ENCODE results near the gene CCR7. TPM values are rescaled to one million over a fixed set of nuclear protein-coding genes. Genes with fewer than 3 reads are reported as not detected.

Gene CCR7
- total and polyA plus RNA-seq, 7 donors: 0.08 to 0.24 (median 0.20) TPM; not detected in 1

GRCh38 chr17:40567377-40567776, 2.1 kb upstream of the CCR7 start:
- Histone ChIP-seq H3K4me3 (no peak overlapping the region), H3K4me1 (no peaks in the 10 kb centered on the region), H3K36me3 (ENCODE audit: insufficient read depth in 1 of 2, low read depth in 1 of 2) (no peaks in the 10 kb centered on the region), H3K27me3 (ENCODE audit: insufficient read depth in 3 of 3, low read length in 2 of 3) (peaks cover 0 to 12% (median 0%) of the 10 kb centered on the region in 3 donors), H3K9me3 (no peaks in the 10 kb centered on the region), H3K27ac (no peak overlapping the region)
- DNase-seq: no peak
- 89 to 96% (median 91%) methylated on average over 2 of the region's 2 CpGs for WGBS, 3 donors
- no peak for TF ChIP-seq CTCF (IDR thresholded peaks at IDR 0.05)
- intact Hi-C loops (cut with DNase I): no loop called here
- no peak for ATAC-seq

GRCh38 chr17:40565769-40566409, 617 bp upstream of the CCR7 start:
- no peak overlapping the region for H3K4me3 ChIP-seq
- no peak for TF ChIP-seq CTCF (IDR thresholded peaks at IDR 0.05)
- H3K36me3 ChIP-seq (ENCODE audit: insufficient read depth in 1 of 2, low read depth in 1 of 2): no peaks in the 10 kb centered on the region
- H3K27me3 ChIP-seq (ENCODE audit: insufficient read depth in 3 of 3, low read length in 2 of 3): peaks cover 0 to 15% (median 0%) of the 10 kb centered on the region in 3 donors
- no peaks in the 10 kb centered on the region for H3K4me1 ChIP-seq
- intact Hi-C loops (cut with DNase I): no loop called here
- no peak for DNase-seq
- ATAC-seq: no peak
- no peaks in the 10 kb centered on the region for H3K9me3 ChIP-seq
- 45 to 56% (median 53%) methylated on average over 2 of the region's 2 CpGs for WGBS, 3 donors
- H3K27ac ChIP-seq: no peak overlapping the region

GRCh38 chr17:40564195-40564882, 933 bp downstream of the CCR7 start:
- intact Hi-C loops (cut with DNase I): loop anchor here in 1 of 2 donors (5.0 kb wide), 2 partner anchors 167 to 202 kb away; partner anchors contain the start of gene GJD3
- H3K9me3 ChIP-seq: no peaks in the 10 kb centered on the region
- H3K36me3 ChIP-seq (ENCODE audit: insufficient read depth in 1 of 2, low read depth in 1 of 2): no peaks in the 10 kb centered on the region
- ATAC-seq (no peak), DNase-seq (peak in 1 of 2 donors; percentile 36)
- no peak overlapping the region for H3K27ac ChIP-seq
- H3K4me1 ChIP-seq: peaks cover 3% of the 10 kb centered on the region
- H3K27me3 ChIP-seq (ENCODE audit: insufficient read depth in 3 of 3, low read length in 2 of 3): peaks cover 0 to 15% (median 0%) of the 10 kb centered on the region in 3 donors
- H3K4me3 ChIP-seq: no peak overlapping the region
- 82 to 89% (median 88%) methylated on average over 13 of the region's 13 CpGs for WGBS, 3 donors
- TF ChIP-seq CTCF (IDR thresholded peaks at IDR 0.05): no peak

GRCh38 chr17:40563220-40564052, 1.8 kb downstream of the CCR7 start:
- peaks cover 0 to 15% (median 0%) of the 10 kb centered on the region in 3 donors for H3K27me3 ChIP-seq (ENCODE audit: insufficient read depth in 3 of 3, low read length in 2 of 3)
- ATAC-seq: no peak
- peaks cover 5% of the 10 kb centered on the region for H3K4me1 ChIP-seq
- no peak for TF ChIP-seq CTCF (IDR thresholded peaks at IDR 0.05)
- H3K4me3 ChIP-seq: no peak overlapping the region
- H3K27ac ChIP-seq: no peak overlapping the region
- no peaks in the 10 kb centered on the region for H3K36me3 ChIP-seq (ENCODE audit: insufficient read depth in 1 of 2, low read depth in 1 of 2)
- no peaks in the 10 kb centered on the region for H3K9me3 ChIP-seq
- WGBS, 3 donors: 65 to 80% (median 72%) methylated on average over 13 of the region's 13 CpGs
- intact Hi-C loops (cut with DNase I): loop anchor here in 1 of 2 donors (5.0 kb wide), 2 partner anchors 166 to 201 kb away; partner anchors contain the start of gene GJD3
- no peak for DNase-seq
